Esophagus (tissue), 2 donors: ENCODE data around the gene ZCCHC4. TPM values are rescaled to one million over a fixed set of nuclear protein-coding genes. Genes with fewer than 3 reads are reported as not detected.
"Not testable (repeated sequence)": the region's sequence is repeated elsewhere in the genome, so short reads cannot be mapped to it uniquely, and the experiment has no call there.

Experiments used
- H3K27ac ChIP-seq, 2 donors: one replicate each; pipeline ENCODE4 v1.5.1; 2013; ENCODE audit warnings: low read depth in 2 of 2, mild to moderate bottlenecking in 2 of 2, inconsistent platforms in 1 of 2, low read length in 1 of 2, moderate library complexity in 1 of 2
- H3K27me3 ChIP-seq, 2 donors: one replicate each; pipeline ENCODE4 v1.6.1; 2013; ENCODE audit warnings: low read length in 2 of 2, control low read depth in 1 of 2, mild to moderate bottlenecking in 1 of 2; ENCODE audit not compliant: insufficient read depth in 2 of 2, control insufficient read depth in 1 of 2
- H3K36me3 ChIP-seq, 2 donors: one replicate each; pipeline ENCODE4 v1.6.1; 2013; ENCODE audit warnings: low read length in 1 of 2; ENCODE audit not compliant: control insufficient read depth in 2 of 2, insufficient read depth in 2 of 2
- H3K4me1 ChIP-seq, 2 donors: one replicate each; pipeline ENCODE4 v1.6.1; 2013; ENCODE audit warnings: low read length in 1 of 2; ENCODE audit not compliant: control insufficient read depth in 2 of 2, insufficient read depth in 2 of 2
- H3K4me3 ChIP-seq, 2 donors: one replicate each; pipeline ENCODE4 v1.5.1; 2013; ENCODE audit warnings: low read length in 2 of 2, mild to moderate bottlenecking in 2 of 2, low read depth in 1 of 2, moderate library complexity in 1 of 2
- H3K9me3 ChIP-seq, 2 donors: one replicate each; pipeline ENCODE4 v1.6.1; 2013; ENCODE audit warnings: mild to moderate bottlenecking in 2 of 2, low read depth in 1 of 2, low read length in 1 of 2, moderate library complexity in 1 of 2; ENCODE audit not compliant: control insufficient read depth in 2 of 2, insufficient read depth in 1 of 2
- WGBS, 2 donors: extraction: QIAGEN DNeasy Blood & Tissue Kit; methylation state at CpG; one replicate each; pipeline ENCODE4 v1.1.7; 2013; 5-methylcytosine and 5-hydroxymethylcytosine counted together
- polyA plus RNA-seq, 2 donors: library from polyadenylated mRNA; stranded (reverse); fragments of 200-250 nt; gene quantifications; one replicate each; pipeline ENCODE4 v1.2.3, GENCODE V29; 2013
- donor health status: healthy with polysubstance abuse.
- donor health status: Bipolar disorder and iron deficiency.

Gene ZCCHC4
- polyA plus RNA-seq, 2 donors, result 3.5 to 5.9 TPM

- Histone ChIP-seq H3K27ac (no peak overlapping the region), H3K4me1 (no peaks in the 10 kb centered on the region), H3K36me3 (no peaks in the 10 kb centered on the region), H3K4me3 (no peak overlapping the region), H3K27me3 (no peaks in the 10 kb centered on the region), H3K9me3 (no peaks in the 10 kb centered on the region)
- WGBS, 2 donors, result 50 to 57% methylated on average over 2 of the region's 2 CpGs
These were observed 57.7 kb downstream of the ZCCHC4 start for GRCh38 chr4:25370242-25370641.

- WGBS, 2 donors, result 62 to 74% methylated on average over 9 of the region's 9 CpGs
These were observed 60.0 kb downstream of the ZCCHC4 start for GRCh38 chr4:25372549-25372948.

GRCh38 chr4:25376754-25377571 lies 64.4 kb downstream of the ZCCHC4 start, which contains the start of gene ANAPC4:
TSS of gene ANAPC4 (plus strand) at chr4:25377263. CDS start at chr4:25377428, 165 bp downstream.
- peak within 1 kb of the TSS; percentile 78 to 86 for H3K27ac ChIP-seq
- H3K4me3 ChIP-seq, result peak within 1 kb of the TSS; percentile 61 to 85
- H3K27me3 ChIP-seq, result no peaks in the 10 kb centered on the region
- peaks cover 0 to 5% of the 10 kb centered on the region in 2 donors for H3K36me3 ChIP-seq
- 1% methylated on average over 55 to 74 of the region's 74 CpGs for WGBS, 2 donors
- no peaks in the 10 kb centered on the region for H3K9me3 ChIP-seq
- H3K4me1 ChIP-seq, result peaks cover 3 to 5% of the 10 kb centered on the region in 2 donors

More at GRCh38 chr4:25372549-25372948, 60.0 kb downstream of the ZCCHC4 start:
- H3K4me1 ChIP-seq, H3K4me3 ChIP-seq, H3K9me3 ChIP-seq, H3K27ac ChIP-seq, H3K36me3 ChIP-seq, H3K27me3 ChIP-seq: not testable (repeated sequence)

GRCh38 chr4:25377572-25378436 lies 65.2 kb downstream of the ZCCHC4 start:
- no peaks in the 10 kb centered on the region for H3K9me3 ChIP-seq
- peaks cover 3 to 5% of the 10 kb centered on the region in 2 donors for H3K4me1 ChIP-seq
- no peaks in the 10 kb centered on the region for H3K27me3 ChIP-seq
- 16 to 19% methylated on average over 18 of the region's 18 CpGs for WGBS, 2 donors
- H3K27ac ChIP-seq, result peak overlapping the region; percentile 75 to 78
- peaks cover 0 to 5% of the 10 kb centered on the region in 2 donors for H3K36me3 ChIP-seq
- H3K4me3 ChIP-seq, result peak overlapping the region; percentile 61 to 85

- Histone ChIP-seq H3K4me1 (peaks cover 3 to 5% of the 10 kb centered on the region in 2 donors), H3K27me3 (no peaks in the 10 kb centered on the region), H3K4me3 (peak overlapping the region in 1 of 2 donors; percentile 61), H3K36me3 (peaks cover 0 to 5% of the 10 kb centered on the region in 2 donors), H3K27ac (no peak overlapping the region), H3K9me3 (no peaks in the 10 kb centered on the region)
- WGBS, 2 donors, result 86 to 88% methylated on average over 6 of the region's 6 CpGs
These were observed 65.8 kb downstream of the ZCCHC4 start for GRCh38 chr4:25378437-25378743.

GRCh38 chr4:25379591-25379990 lies 67.0 kb downstream of the ZCCHC4 start:
- Histone ChIP-seq H3K27me3 (no peaks in the 10 kb centered on the region), H3K4me3 (no peak overlapping the region), H3K36me3 (peaks cover 0 to 5% of the 10 kb centered on the region in 2 donors), H3K9me3 (no peaks in the 10 kb centered on the region), H3K27ac (no peak overlapping the region), H3K4me1 (peaks cover 3 to 5% of the 10 kb centered on the region in 2 donors)
- 89 to 96% methylated on average over 2 of the region's 2 CpGs for WGBS, 2 donors

GRCh38 chr4:25383647-25384046 lies 71.1 kb downstream of the ZCCHC4 start:
- WGBS, 2 donors, result 48 to 74% methylated on average over 2 of the region's 2 CpGs
- Histone ChIP-seq H3K9me3 (no peaks in the 10 kb centered on the region), H3K36me3 (peaks cover 0 to 5% of the 10 kb centered on the region in 2 donors), H3K27ac (no peak overlapping the region), H3K4me1 (peaks cover 2% of the 10 kb centered on the region in 2 donors), H3K4me3 (no peak overlapping the region), H3K27me3 (no peaks in the 10 kb centered on the region)

GRCh38 chr4:25386926-25387325 lies 74.4 kb downstream of the ZCCHC4 start:
- Histone ChIP-seq H3K36me3 (peaks cover 3 to 4% of the 10 kb centered on the region in 2 donors), H3K4me3 (no peak overlapping the region), H3K4me1 (no peaks in the 10 kb centered on the region), H3K9me3 (no peaks in the 10 kb centered on the region), H3K27me3 (no peaks in the 10 kb centered on the region), H3K27ac (no peak overlapping the region)
- 90 to 91% methylated on average over 2 of the region's 2 CpGs for WGBS, 2 donors

GRCh38 chr4:25397305-25397704 lies 84.7 kb downstream of the ZCCHC4 start:
- no peaks in the 10 kb centered on the region for H3K4me1 ChIP-seq
- no peaks in the 10 kb centered on the region for H3K9me3 ChIP-seq
- no peaks in the 10 kb centered on the region for H3K27me3 ChIP-seq
- H3K27ac ChIP-seq, result no peak overlapping the region
- peaks cover 11 to 27% of the 10 kb centered on the region in 2 donors for H3K36me3 ChIP-seq
- WGBS, 2 donors, result 97 to 100% methylated on average over 3 of the region's 3 CpGs
- no peak overlapping the region for H3K4me3 ChIP-seq
